Chondrocyte (in vitro differentiated cells): ENCODE results near the gene UPB1. TPM values are rescaled to one million over a fixed set of nuclear protein-coding genes. Genes with fewer than 3 reads are reported as not detected.
"Not testable (repeated sequence)": the region's sequence is repeated elsewhere in the genome, so short reads cannot be mapped to it uniquely, and the experiment has no call there.

Experiments used
- DNase-seq: peaks from one replicate; pipeline ENCODE4 v3.0.0; 2021; ENCODE audit warnings: mixed read lengths, low spot score
- H3K27ac Mint-ChIP-seq: one replicate; pipeline ENCODE4 v1.8.0; 2021; ENCODE audit warnings: mild to moderate bottlenecking, moderate library complexity, mixed read lengths; ENCODE audit not compliant: unreplicated experiment
- H3K27me3 Mint-ChIP-seq: 2 replicates; pipeline ENCODE4 v1.8.0; 2021; ENCODE audit warnings: low read depth, mixed read lengths
- H3K36me3 Mint-ChIP-seq: 2 replicates; pipeline ENCODE4 v1.8.0; 2021; ENCODE audit warnings: low read depth, mixed read lengths
- H3K4me1 Mint-ChIP-seq: 2 replicates; pipeline ENCODE4 v1.8.0; 2021; ENCODE audit warnings: low read depth, mild to moderate bottlenecking, mixed read lengths
- H3K4me3 Mint-ChIP-seq: one replicate; pipeline ENCODE4 v1.8.0; 2021; ENCODE audit warnings: mild to moderate bottlenecking, moderate library complexity, mixed read lengths; ENCODE audit not compliant: unreplicated experiment
- H3K9me3 Mint-ChIP-seq: 2 replicates; pipeline ENCODE4 v1.8.0; 2021; ENCODE audit warnings: low read depth, mixed read lengths
- CTCF ChIP-seq: fragments of 200-600 bp; sonication (generic); IDR thresholded peaks from 2 replicates; pipeline ENCODE4 v1.5.0; 2021; ENCODE audit warnings: antibody characterized with exemption, mild to moderate bottlenecking, moderate library complexity
- total RNA-seq: library from RNA; stranded (reverse); gene quantifications from 3 replicates; pipeline ENCODE4 v1.2.1, GENCODE V29; 2021

The UPB1 gene
- total RNA-seq, 1 donor from 2014 or later = 0.15 TPM

GRCh38 chr22:24548812-24549211 is 53.7 kb downstream of the UPB1 start:
- peaks cover 38% of the 10 kb centered on the region for H3K4me1 Mint-ChIP-seq
- no peak overlapping the region for H3K4me3 Mint-ChIP-seq
- H3K27me3 Mint-ChIP-seq = no peaks in the 10 kb centered on the region
- no peak for TF ChIP-seq CTCF
- peaks cover 14% of the 10 kb centered on the region for H3K36me3 Mint-ChIP-seq
- no peak for DNase-seq
- no peak overlapping the region for H3K27ac Mint-ChIP-seq
- no peaks in the 10 kb centered on the region for H3K9me3 Mint-ChIP-seq

GRCh38 chr22:24550028-24550901 is 55.1 kb downstream of the UPB1 start:
- TF ChIP-seq CTCF = no peak
- no peaks in the 10 kb centered on the region for H3K9me3 Mint-ChIP-seq
- peaks cover 37% of the 10 kb centered on the region for H3K4me1 Mint-ChIP-seq
- no peak overlapping the region for H3K4me3 Mint-ChIP-seq
- H3K36me3 Mint-ChIP-seq = peaks cover 14% of the 10 kb centered on the region
- H3K27me3 Mint-ChIP-seq = no peaks in the 10 kb centered on the region
- DNase-seq = no peak
- no peak overlapping the region for H3K27ac Mint-ChIP-seq

- peaks cover 14% of the 10 kb centered on the region for H3K36me3 Mint-ChIP-seq
- peaks cover 31% of the 10 kb centered on the region for H3K4me1 Mint-ChIP-seq
- H3K9me3 Mint-ChIP-seq = no peaks in the 10 kb centered on the region
- DNase-seq = no peak
- H3K27ac Mint-ChIP-seq = no peak overlapping the region
- no peaks in the 10 kb centered on the region for H3K27me3 Mint-ChIP-seq
- no peak overlapping the region for H3K4me3 Mint-ChIP-seq
- no peak for TF ChIP-seq CTCF
Observed at GRCh38 chr22:24550902-24551435, 55.8 kb downstream of the UPB1 start.

- peaks cover 36% of the 10 kb centered on the region for H3K4me1 Mint-ChIP-seq
- H3K27ac Mint-ChIP-seq = peak overlapping the region; percentile 25
- H3K27me3 Mint-ChIP-seq, H3K4me3 Mint-ChIP-seq, DNase-seq, H3K36me3 Mint-ChIP-seq, H3K9me3 Mint-ChIP-seq: not testable (repeated sequence)
Observed at GRCh38 chr22:24552503-24553286, 57.6 kb downstream of the UPB1 start.

GRCh38 chr22:24553597-24554312 is 58.6 kb downstream of the UPB1 start:
- Mint-ChIP-seq H3K27me3 (no peaks in the 10 kb centered on the region), H3K36me3 (peaks cover 8% of the 10 kb centered on the region), H3K9me3 (no peaks in the 10 kb centered on the region), H3K27ac (peak overlapping the region; percentile 95), H3K4me1 (peaks cover 40% of the 10 kb centered on the region), H3K4me3 (peak overlapping the region; percentile 95)
- TF ChIP-seq CTCF = no peak
- DNase-seq = no peak
